ENCODE results near the gene EPRS1. TPM values are rescaled to one million over a fixed set of nuclear protein-coding genes. Genes with fewer than 3 reads are reported as not detected.

EPRS1 gene
- total and polyA plus RNA-seq, 2 of the 13 experiments (the other 11 are each of a cell fraction or from before 2014, with no cell fraction given), result 86.1 to 124 TPM

DNA sequence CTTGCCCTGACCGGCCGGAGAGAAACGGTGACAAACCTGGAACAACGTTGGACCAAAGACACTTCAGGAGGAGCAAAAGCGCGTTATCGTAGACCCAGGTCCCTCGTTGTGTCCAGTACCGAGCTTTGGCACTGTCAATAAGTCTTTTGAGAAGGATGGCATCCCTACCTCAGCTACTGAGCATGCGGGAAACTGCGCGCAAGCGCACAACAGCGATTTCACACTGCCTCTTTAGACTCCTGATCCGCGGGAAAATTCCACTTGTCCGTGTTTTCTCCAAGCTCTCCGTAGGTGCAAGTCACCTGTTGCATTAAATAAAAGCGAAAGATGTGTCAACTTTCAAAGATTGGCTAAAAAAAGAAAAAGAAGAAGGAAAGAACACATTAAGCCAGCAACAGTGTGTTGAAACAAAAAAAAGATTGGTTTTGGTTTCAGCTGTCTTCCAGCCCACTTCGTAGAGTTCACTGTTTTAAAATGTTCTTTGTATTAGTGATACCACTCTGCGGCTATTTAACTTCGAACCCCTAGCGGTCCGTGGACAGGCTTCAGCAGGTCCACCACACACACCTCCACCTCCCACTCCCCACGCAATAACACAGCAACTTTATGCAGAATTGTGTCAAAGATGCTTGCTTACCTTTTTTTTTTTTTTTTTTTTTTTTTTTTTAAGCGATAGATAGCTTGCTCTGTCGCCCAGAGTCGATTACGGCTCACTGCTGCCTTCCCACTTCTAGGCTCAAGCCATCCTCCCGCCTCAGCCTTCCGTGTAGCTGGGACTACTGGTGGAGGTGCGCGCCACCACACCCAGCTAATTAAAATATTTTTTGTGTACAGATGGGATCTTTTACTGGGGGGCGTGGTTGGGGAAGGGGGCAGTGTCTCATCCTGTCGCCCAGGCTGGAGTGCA, 43.6 kb upstream of the EPRS1 start, which contains the start of gene BPNT1 (continued):
- TF ChIP-seq ZNF747 (CRISPR knock-in tag; IDR thresholded peaks at IDR 0.05; ENCODE audit: borderline replicate concordance), result peak; percentile 82
- TF ChIP-seq, protein P1, sequence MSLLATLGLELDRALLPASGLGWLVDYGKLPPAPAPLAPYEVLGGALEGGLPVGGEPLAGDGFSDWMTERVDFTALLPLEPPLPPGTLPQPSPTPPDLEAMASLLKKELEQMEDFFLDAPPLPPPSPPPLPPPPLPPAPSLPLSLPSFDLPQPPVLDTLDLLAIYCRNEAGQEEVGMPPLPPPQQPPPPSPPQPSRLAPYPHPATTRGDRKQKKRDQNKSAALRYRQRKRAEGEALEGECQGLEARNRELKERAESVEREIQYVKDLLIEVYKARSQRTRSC (CRISPR knock-in tag; IDR thresholded peaks at IDR 0.05; ENCODE audit: low read depth), result no peak
- no peak for TF ChIP-seq RXRA (CRISPR knock-in tag; IDR thresholded peaks at IDR 0.05)
- TF ChIP-seq YEATS2 (CRISPR knock-in tag; IDR thresholded peaks at IDR 0.05; ENCODE audit: borderline replicate concordance), result peak; percentile 86; the same call in 1 of the 2 replicates
- peak; percentile 79 for TF ChIP-seq TAF1 (CRISPR knock-in tag; IDR thresholded peaks at IDR 0.05)
- TF ChIP-seq, protein P2, sequence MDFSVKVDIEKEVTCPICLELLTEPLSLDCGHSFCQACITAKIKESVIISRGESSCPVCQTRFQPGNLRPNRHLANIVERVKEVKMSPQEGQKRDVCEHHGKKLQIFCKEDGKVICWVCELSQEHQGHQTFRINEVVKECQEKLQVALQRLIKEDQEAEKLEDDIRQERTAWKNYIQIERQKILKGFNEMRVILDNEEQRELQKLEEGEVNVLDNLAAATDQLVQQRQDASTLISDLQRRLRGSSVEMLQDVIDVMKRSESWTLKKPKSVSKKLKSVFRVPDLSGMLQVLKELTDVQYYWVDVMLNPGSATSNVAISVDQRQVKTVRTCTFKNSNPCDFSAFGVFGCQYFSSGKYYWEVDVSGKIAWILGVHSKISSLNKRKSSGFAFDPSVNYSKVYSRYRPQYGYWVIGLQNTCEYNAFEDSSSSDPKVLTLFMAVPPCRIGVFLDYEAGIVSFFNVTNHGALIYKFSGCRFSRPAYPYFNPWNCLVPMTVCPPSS (IDR thresholded peaks at IDR 0.05), result no peak
- TF ChIP-seq, protein P3, sequence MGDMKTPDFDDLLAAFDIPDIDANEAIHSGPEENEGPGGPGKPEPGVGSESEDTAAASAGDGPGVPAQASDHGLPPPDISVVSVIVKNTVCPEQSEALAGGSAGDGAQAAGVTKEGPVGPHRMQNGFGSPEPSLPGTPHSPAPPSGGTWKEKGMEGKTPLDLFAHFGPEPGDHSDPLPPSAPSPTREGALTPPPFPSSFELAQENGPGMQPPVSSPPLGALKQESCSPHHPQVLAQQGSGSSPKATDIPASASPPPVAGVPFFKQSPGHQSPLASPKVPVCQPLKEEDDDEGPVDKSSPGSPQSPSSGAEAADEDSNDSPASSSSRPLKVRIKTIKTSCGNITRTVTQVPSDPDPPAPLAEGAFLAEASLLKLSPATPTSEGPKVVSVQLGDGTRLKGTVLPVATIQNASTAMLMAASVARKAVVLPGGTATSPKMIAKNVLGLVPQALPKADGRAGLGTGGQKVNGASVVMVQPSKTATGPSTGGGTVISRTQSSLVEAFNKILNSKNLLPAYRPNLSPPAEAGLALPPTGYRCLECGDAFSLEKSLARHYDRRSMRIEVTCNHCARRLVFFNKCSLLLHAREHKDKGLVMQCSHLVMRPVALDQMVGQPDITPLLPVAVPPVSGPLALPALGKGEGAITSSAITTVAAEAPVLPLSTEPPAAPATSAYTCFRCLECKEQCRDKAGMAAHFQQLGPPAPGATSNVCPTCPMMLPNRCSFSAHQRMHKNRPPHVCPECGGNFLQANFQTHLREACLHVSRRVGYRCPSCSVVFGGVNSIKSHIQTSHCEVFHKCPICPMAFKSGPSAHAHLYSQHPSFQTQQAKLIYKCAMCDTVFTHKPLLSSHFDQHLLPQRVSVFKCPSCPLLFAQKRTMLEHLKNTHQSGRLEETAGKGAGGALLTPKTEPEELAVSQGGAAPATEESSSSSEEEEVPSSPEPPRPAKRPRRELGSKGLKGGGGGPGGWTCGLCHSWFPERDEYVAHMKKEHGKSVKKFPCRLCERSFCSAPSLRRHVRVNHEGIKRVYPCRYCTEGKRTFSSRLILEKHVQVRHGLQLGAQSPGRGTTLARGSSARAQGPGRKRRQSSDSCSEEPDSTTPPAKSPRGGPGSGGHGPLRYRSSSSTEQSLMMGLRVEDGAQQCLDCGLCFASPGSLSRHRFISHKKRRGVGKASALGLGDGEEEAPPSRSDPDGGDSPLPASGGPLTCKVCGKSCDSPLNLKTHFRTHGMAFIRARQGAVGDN (CRISPR knock-in tag; IDR thresholded peaks at IDR 0.05), result 0 out of 2 replicates have a peak, but pooled peaks have one; percentile 9
- peak; percentile 63; the same call in 1 of the 2 replicates for TF ChIP-seq ZNF614 (CRISPR knock-in tag; IDR thresholded peaks at IDR 0.05; ENCODE audit: borderline replicate concordance)
- no peak for TF ChIP-seq SMYD3 (CRISPR knock-in tag; IDR thresholded peaks at IDR 0.05)
- TF ChIP-seq PAWR (CRISPR knock-in tag; IDR thresholded peaks at IDR 0.05; ENCODE audit: borderline replicate concordance), result no peak
- no peak for TF ChIP-seq ZC3H13 (CRISPR knock-in tag; IDR thresholded peaks at IDR 0.05)
- TF ChIP-seq SAFB2 (CRISPR knock-in tag; IDR thresholded peaks at IDR 0.05; ENCODE audit: borderline replicate concordance, low read depth), result no peak
- TF ChIP-seq ZNF180 (CRISPR knock-in tag; IDR thresholded peaks at IDR 0.05; ENCODE audit: borderline replicate concordance, low read depth), result no peak
- TF ChIP-seq PHF8 (CRISPR knock-in tag; IDR thresholded peaks at IDR 0.05), result peak; percentile 68
- no peak for TF ChIP-seq ELF4 (CRISPR knock-in tag; IDR thresholded peaks at IDR 0.05; ENCODE audit: borderline replicate concordance)
- TF ChIP-seq, protein P4, sequence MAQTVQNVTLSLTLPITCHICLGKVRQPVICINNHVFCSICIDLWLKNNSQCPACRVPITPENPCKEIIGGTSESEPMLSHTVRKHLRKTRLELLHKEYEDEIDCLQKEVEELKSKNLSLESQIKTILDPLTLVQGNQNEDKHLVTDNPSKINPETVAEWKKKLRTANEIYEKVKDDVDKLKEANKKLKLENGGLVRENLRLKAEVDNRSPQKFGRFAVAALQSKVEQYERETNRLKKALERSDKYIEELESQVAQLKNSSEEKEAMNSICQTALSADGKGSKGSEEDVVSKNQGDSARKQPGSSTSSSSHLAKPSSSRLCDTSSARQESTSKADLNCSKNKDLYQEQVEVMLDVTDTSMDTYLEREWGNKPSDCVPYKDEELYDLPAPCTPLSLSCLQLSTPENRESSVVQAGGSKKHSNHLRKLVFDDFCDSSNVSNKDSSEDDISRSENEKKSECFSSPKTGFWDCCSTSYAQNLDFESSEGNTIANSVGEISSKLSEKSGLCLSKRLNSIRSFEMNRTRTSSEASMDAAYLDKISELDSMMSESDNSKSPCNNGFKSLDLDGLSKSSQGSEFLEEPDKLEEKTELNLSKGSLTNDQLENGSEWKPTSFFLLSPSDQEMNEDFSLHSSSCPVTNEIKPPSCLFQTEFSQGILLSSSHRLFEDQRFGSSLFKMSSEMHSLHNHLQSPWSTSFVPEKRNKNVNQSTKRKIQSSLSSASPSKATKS (CRISPR knock-in tag; IDR thresholded peaks at IDR 0.05), result no peak
- peak; percentile 57; the same call in 1 of the 2 replicates for TF ChIP-seq ZBTB20 (CRISPR knock-in tag; IDR thresholded peaks at IDR 0.05; ENCODE audit: borderline replicate concordance, low read depth)
- peak; percentile 70; the same call in 1 of the 2 replicates for TF ChIP-seq MYC (CRISPR knock-in tag; IDR thresholded peaks at IDR 0.05; ENCODE audit: borderline replicate concordance)
- 0 out of 2 replicates have a peak, but pooled peaks have one; percentile 46 for TF ChIP-seq NCOA2 (CRISPR knock-in tag; IDR thresholded peaks at IDR 0.05)
- TF ChIP-seq HDAC1 (CRISPR knock-in tag; IDR thresholded peaks at IDR 0.05), result peak; percentile 84
- TF ChIP-seq ZNF557 (CRISPR knock-in tag; IDR thresholded peaks at IDR 0.05), result no peak
